Breast epithelium (tissue), 4 donors: ENCODE data around the gene TOE1. TPM values are rescaled to one million over a fixed set of nuclear protein-coding genes. Genes with fewer than 3 reads are reported as not detected.

Experiments
- DNase-seq, 2 donors: peaks; one replicate each; pipeline ENCODE4 v3.0.0-alpha.2; 2019; ENCODE audit warnings: low spot score in 2 of 2
- H3K27ac ChIP-seq, 2 donors: fragments of 200-600 bp; sonication (generic) in 1 of 2; one replicate each; pipeline ENCODE4 v1.5.1; 2016 to 2019; ENCODE audit warnings: mild to moderate bottlenecking in 1 of 2
- H3K27me3 ChIP-seq, 2 donors: fragments of 200-600 bp; sonication (generic) in 1 of 2; one replicate each; pipeline versions ENCODE4 v1.5.1 to v1.6.0; 2017 to 2019; ENCODE audit warnings: control low read depth in 1 of 2, mild to moderate bottlenecking in 1 of 2
- H3K36me3 ChIP-seq: fragments of 200-600 bp; one replicate; pipeline ENCODE4 v1.5.1; 2019
- H3K4me1 ChIP-seq, 2 donors: fragments of 200-600 bp; sonication (generic); one replicate each; pipeline ENCODE4 v1.5.1; 2016 to 2019; ENCODE audit warnings: control low read depth in 1 of 2
- H3K4me3 ChIP-seq, 3 donors: fragments of 200-600 bp; sonication (generic); 1 replicate in 2 of 3; 2 replicates in 1 of 3; pipeline ENCODE4 v1.5.1; 2016 to 2019; ENCODE audit warnings: mild to moderate bottlenecking in 3 of 3, moderate library complexity in 2 of 3
- H3K9me3 ChIP-seq, 2 donors: fragments of 200-600 bp; sonication (generic) in 1 of 2; one replicate each; pipeline ENCODE4 v1.5.1; 2016 to 2019; ENCODE audit warnings: control low read depth in 1 of 2
- POLR2A ChIP-seq: fragments of 450-650 bp; IDR thresholded peaks from one replicate; pipeline ENCODE4 v1.6.1; 2016; ENCODE audit warnings: antibody characterized with exemption, mild to moderate bottlenecking, moderate library complexity
- POLR2AphosphoS5 ChIP-seq, 3 donors: sonication (generic); formaldehyde crosslinking; IDR thresholded peaks; one replicate each; pipeline ENCODE4 v1.6.1; 2017; ENCODE audit warnings: antibody characterized with exemption in 3 of 3
- intact Hi-C: fragments of 100-400 bp; cut with DNase I; formaldehyde crosslinking; loops from one replicate; pipeline ENCODE4 v1.15.1; 2023; ENCODE audit warnings: low total_unique reads
- total RNA-seq, 3 donors: library from RNA; depleted of rRNA; stranded (reverse); fragments of >200 nt; gene quantifications; one replicate each; pipeline ENCODE4 v1.1.0, GENCODE V29; 2016
- TF ChIP-seq, protein P1 (sequence below), 3 donors: fragments of 450-650 bp; IDR thresholded peaks; one replicate each; pipeline ENCODE4 v1.5.1; 2016 to 2017; ENCODE audit warnings: antibody characterized with exemption in 3 of 3, mild to moderate bottlenecking in 3 of 3, moderate library complexity in 3 of 3

The TOE1 gene
- total RNA-seq, 3 donors from 2014 or later = 8.6 to 21.2 (median 11.1) TPM

DNA sequence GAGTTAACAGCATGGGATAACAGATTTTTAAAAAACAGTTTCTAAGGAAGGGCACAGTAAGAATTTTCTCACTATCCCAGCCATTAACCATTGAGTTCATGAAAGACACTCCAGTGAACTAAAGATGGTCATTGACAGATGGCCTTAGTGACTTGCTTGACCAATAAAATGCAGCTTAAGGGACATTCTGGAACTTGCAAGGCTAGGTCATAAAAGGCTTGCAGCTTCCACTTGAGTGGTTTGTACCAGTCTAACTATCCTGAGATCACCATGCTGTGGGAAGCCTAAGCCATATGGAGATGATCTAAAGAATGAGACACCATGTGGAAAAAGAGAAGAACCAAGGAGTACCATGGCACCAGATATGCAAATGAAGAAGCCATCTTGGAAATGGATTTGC is 38.2 kb downstream of the TOE1 start:
- TF ChIP-seq, protein P1, sequence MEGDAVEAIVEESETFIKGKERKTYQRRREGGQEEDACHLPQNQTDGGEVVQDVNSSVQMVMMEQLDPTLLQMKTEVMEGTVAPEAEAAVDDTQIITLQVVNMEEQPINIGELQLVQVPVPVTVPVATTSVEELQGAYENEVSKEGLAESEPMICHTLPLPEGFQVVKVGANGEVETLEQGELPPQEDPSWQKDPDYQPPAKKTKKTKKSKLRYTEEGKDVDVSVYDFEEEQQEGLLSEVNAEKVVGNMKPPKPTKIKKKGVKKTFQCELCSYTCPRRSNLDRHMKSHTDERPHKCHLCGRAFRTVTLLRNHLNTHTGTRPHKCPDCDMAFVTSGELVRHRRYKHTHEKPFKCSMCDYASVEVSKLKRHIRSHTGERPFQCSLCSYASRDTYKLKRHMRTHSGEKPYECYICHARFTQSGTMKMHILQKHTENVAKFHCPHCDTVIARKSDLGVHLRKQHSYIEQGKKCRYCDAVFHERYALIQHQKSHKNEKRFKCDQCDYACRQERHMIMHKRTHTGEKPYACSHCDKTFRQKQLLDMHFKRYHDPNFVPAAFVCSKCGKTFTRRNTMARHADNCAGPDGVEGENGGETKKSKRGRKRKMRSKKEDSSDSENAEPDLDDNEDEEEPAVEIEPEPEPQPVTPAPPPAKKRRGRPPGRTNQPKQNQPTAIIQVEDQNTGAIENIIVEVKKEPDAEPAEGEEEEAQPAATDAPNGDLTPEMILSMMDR (IDR thresholded peaks at IDR 0.05) = no peak
- no peak for TF ChIP-seq POLR2AphosphoS5 (IDR thresholded peaks at IDR 0.05)
- no peak for TF ChIP-seq POLR2A

DNA sequence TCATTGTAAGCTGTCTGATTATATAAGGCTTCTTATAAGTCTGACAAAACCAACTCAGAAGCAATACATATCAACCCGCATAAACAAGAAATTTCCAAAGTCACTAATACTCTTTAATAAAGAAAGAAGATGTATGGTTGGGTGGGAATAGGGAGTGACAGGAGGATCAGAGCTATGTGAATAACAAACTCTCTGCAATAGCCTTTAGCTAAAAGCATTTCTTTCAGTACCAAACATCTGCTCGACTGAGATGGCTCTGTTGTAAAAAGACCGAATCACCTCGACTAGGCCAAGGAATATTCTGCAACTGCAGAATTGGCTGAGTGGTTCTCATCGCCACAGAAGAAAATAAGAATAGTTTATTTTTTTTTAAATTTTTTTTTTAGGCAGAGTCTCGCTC is 39.6 kb downstream of the TOE1 start:
- H3K36me3 ChIP-seq = no peaks in the 10 kb centered on the region
- TF ChIP-seq, protein P1 (IDR thresholded peaks at IDR 0.05) = no peak
- TF ChIP-seq POLR2AphosphoS5 (IDR thresholded peaks at IDR 0.05) (no peak), POLR2A (no peak)
- intact Hi-C loops = no loop called here
- no peak for DNase-seq
- H3K27ac ChIP-seq = no peak overlapping the region
- H3K27me3 ChIP-seq = no peaks in the 10 kb centered on the region
- no peaks in the 10 kb centered on the region for H3K9me3 ChIP-seq
- no peak overlapping the region for H3K4me3 ChIP-seq
- no peaks in the 10 kb centered on the region for H3K4me1 ChIP-seq

More for the DNA sequence above, 38.2 kb downstream of the TOE1 start:
- no peaks in the 10 kb centered on the region for H3K9me3 ChIP-seq
- DNase-seq = no peak
- no peaks in the 10 kb centered on the region for H3K36me3 ChIP-seq
- no peaks in the 10 kb centered on the region for H3K4me1 ChIP-seq
- no peak overlapping the region for H3K27ac ChIP-seq
- no peaks in the 10 kb centered on the region for H3K27me3 ChIP-seq
- H3K4me3 ChIP-seq = no peak overlapping the region
- intact Hi-C loops = no loop called here

DNA sequence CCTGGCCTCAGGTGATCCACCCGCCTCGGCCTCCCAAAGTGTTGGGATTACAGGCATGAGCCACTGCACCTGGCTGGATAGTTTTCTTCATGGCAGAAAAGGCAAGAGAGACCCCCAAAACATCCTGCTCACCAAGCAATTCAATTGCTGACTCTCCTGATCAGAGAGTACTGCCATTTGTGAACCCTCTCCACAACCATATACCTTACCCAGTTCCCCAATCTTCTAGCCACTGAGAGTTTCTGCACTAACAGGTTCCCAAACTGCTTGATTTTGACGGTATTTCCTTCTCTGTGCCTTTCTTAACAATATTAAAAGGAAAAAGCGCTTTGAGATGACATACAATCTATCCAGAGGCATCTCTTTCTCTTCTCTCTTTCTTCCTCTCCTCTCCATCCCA is 40.2 kb downstream of the TOE1 start:
- no peaks in the 10 kb centered on the region for H3K36me3 ChIP-seq
- no peak for DNase-seq
- H3K9me3 ChIP-seq = no peaks in the 10 kb centered on the region
- no peaks in the 10 kb centered on the region for H3K4me1 ChIP-seq
- TF ChIP-seq, protein P1 (IDR thresholded peaks at IDR 0.05) = no peak
- TF ChIP-seq POLR2AphosphoS5 (IDR thresholded peaks at IDR 0.05) = no peak
- TF ChIP-seq POLR2A = no peak
- no peaks in the 10 kb centered on the region for H3K27me3 ChIP-seq
- intact Hi-C loops = no loop called here
- no peak overlapping the region for H3K4me3 ChIP-seq
- no peak overlapping the region for H3K27ac ChIP-seq

DNA sequence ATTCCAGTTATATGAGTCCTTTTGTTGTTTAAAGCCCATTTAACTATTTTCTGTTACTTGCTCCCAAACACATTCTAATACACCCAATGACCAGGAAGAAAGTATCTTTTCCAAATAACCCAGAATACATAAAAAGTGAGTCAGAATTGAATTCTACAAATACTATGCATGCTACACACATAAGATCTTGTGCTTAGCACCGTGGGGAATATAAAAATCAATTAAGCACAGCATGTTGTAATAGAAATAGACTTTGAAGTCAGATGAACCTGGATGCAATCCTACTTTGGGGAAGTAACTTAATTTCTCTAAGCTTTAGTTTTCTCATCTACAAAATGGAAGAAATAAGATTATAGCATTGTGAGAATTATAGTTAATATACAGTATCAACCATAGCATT is 40.8 kb downstream of the TOE1 start:
- intact Hi-C loops = no loop called here
- H3K36me3 ChIP-seq = no peaks in the 10 kb centered on the region
- no peak for DNase-seq
- H3K4me3 ChIP-seq = no peak overlapping the region
- TF ChIP-seq, protein P1 (IDR thresholded peaks at IDR 0.05) = no peak
- TF ChIP-seq POLR2AphosphoS5 (IDR thresholded peaks at IDR 0.05) (no peak), POLR2A (no peak)
- H3K27me3 ChIP-seq = no peaks in the 10 kb centered on the region
- no peak overlapping the region for H3K27ac ChIP-seq
- H3K9me3 ChIP-seq = no peaks in the 10 kb centered on the region
- no peaks in the 10 kb centered on the region for H3K4me1 ChIP-seq

DNA sequence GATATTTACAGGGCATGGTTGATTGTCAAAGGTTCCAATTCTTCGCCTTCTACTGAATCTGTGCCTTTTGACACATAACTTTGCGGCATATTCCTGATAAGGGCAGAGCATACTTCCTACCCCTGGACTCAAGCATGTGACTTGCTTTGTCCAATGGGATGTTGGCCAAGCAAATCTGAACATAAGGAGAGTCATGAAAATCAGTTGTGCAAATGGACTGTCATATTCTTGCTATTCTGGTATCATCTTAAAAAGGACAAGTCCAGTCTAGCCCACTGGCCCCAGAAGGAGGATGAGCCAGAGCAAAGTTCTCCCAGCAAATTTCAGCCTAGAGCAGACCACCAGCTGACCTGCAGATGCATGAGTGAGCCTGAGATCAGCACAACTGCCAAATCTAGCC is 41.3 kb downstream of the TOE1 start:
- TF ChIP-seq, protein P1 (IDR thresholded peaks at IDR 0.05) = no peak
- no peak for TF ChIP-seq POLR2AphosphoS5 (IDR thresholded peaks at IDR 0.05)
- no peak for TF ChIP-seq POLR2A
- Histone ChIP-seq H3K9me3 (no peaks in the 10 kb centered on the region), H3K4me1 (no peaks in the 10 kb centered on the region), H3K27ac (no peak overlapping the region), H3K36me3 (no peaks in the 10 kb centered on the region), H3K27me3 (no peaks in the 10 kb centered on the region), H3K4me3 (no peak overlapping the region)
- no peak for DNase-seq
- intact Hi-C loops = no loop called here
